NCI-H2196 treated with DMSO at 0.1 percent for 48 hours (cell line): ENCODE measurements around the gene PDZD7.

Experiments
- DNase-seq: peaks from one replicate; lab custom pipeline; 2025; ENCODE audit not compliant: unreplicated experiment; lab: John Stamatoyannopoulos, UW

Gene PDZD7

DNA sequence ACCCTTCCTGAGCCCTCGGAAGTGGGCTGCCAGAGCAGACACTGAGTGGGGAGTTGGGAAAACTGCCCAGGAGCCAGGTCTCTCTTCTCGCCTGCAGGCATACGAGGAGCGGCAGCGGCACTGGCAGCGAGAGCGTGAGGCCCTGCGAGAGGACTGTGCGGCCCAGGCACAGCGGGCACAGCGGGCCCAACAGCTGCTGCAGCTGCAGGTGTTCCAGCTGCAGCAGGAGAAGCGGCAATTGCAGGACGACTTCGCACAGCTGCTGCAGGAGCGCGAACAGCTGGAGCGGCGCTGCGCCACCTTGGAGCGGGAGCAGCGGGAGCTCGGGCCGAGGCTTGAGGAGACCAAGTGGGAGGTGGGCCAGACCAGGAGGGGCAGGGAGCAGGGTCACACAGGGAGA is 25.6 kb downstream of the PDZD7 start:
- DNase-seq: no peak

- no peak for DNase-seq
These were observed 27.2 kb downstream of the PDZD7 start for GRCh38 chr10:101003639-101004206.

DNA sequence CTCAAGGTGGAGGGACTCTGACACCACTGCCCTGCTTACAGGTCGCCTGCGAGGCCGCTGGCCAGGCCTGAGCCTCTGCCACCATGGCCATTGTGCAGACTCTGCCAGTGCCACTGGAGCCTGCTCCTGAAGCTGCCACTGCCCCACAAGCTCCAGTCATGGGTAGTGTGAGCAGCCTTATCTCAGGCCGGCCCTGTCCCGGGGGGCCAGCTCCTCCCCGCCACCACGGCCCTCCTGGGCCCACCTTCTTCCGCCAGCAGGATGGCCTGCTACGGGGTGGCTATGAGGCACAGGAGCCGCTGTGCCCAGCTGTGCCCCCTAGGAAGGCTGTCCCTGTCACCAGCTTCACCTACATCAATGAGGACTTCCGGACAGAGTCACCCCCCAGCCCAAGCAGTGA is 28.5 kb downstream of the PDZD7 start:
- DNase-seq: no peak

GRCh38 chr10:101001659-101002035 is 29.3 kb downstream of the PDZD7 start:
- DNase-seq: no peak

- no peak for DNase-seq
These were observed 29.8 kb downstream of the PDZD7 start for GRCh38 chr10:101000915-101001658.

DNA sequence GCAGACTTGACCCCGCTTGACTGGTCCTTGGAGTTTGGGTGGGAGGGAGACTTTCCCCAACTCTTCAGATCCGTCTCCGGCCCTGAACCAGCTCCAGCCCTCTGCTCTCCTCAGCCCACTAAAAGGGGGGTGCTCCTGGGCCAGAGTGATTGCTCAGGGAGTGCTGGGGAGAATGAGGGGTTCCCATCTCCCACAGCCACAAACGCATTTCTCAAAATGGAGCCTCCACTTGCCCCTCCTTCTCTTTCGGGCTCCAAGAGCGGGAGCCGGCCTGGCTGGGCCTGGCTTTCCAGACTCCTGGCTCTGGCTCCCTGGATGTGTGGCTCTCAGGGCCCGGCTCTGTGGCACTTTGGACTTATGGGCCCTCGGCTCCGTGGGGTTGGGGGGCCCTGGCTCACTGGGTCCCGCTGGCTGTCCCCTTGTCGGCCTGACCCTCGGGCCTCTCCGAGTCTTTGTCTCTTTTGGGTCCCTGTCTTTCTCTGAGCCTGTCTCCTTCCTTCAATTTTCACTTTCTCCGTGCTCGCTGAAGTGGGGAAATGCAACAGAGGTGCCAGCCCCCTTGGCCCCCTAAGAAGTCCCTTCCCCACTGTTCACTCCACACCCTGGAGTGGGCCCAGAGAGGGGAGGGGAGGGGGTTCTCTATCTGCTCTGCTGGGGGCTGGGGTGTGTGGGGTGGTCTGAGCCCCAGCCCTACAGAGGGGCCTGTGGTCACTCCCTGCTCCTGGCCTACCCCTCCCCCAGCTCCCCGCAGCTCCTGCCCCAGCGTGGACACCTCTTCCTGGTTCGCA is 30.6 kb downstream of the PDZD7 start:
- DNase-seq: no peak

DNA sequence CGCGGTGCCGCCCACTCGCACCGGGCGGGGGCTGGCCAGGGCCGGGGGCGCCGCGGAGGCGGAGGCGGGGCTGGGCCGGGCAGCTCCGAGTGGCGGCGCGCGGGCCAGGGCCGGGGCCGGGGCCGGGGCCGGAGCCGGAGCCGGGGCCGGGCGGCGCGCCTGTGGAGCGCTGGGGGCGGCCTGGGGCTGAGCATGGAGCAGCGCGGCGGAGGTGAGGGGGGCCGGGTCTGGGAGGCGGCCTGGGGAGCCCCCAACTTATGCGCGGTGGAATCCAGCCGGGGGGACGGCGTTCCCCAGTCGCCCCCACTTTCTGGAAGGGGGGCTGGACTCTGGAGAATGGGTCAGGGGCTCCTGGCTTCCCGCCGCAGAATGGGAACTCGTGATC is 31.2 kb downstream of the PDZD7 start, which contains the start of gene LZTS2:
LZTS2 (plus strand) TSS at position 67 of the 385 bp plus-strand sequence. CDS start 2,731 bp downstream, outside the sequence.
- no peak for DNase-seq

- no peak for DNase-seq
These were observed 31.8 kb downstream of the PDZD7 start for GRCh38 chr10:100998991-100999741.

GRCh38 chr10:100998183-100998990 is 32.5 kb downstream of the PDZD7 start:
- DNase-seq: peak; percentile 65

DNA sequence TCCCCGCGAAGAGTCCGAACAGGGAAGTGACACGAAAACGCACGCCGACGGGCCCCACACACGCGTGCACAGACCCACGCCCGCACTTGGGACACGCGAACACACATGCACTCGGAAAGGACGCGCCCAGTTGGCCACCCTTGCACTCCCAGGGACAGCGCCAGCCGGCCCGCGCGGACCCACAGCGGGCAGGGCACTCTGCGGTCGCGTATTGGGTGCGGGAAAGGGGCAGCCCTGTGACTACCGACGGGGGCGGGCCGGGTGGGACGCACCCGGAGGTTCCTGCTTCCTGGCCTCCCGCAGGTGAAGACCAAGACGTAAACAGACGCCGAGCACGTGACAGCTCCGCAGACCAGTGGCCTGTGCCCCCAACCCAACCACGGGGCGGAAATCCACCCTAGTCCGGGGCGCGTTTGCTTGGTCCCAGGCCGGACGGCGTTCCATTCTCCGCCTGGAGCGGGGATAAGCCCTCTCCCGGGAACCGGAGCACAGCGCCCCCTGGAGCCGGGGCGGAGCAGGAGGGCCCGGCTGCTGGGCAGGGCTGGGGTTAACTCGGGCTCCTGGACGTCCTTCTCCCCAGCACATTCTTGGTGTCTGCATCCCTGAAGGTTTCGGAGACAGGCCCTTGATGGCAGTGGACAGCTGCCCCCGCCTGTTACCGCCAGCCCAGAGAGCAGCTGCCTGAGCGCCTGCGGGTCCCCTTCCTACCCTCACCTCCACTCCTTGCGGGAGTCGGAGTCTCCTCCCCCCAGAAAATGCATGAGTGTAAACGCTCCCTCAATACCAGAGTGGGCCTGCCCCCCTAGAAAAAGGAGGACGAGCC is 33.4 kb downstream of the PDZD7 start:
- DNase-seq: peak; percentile 40

DNA sequence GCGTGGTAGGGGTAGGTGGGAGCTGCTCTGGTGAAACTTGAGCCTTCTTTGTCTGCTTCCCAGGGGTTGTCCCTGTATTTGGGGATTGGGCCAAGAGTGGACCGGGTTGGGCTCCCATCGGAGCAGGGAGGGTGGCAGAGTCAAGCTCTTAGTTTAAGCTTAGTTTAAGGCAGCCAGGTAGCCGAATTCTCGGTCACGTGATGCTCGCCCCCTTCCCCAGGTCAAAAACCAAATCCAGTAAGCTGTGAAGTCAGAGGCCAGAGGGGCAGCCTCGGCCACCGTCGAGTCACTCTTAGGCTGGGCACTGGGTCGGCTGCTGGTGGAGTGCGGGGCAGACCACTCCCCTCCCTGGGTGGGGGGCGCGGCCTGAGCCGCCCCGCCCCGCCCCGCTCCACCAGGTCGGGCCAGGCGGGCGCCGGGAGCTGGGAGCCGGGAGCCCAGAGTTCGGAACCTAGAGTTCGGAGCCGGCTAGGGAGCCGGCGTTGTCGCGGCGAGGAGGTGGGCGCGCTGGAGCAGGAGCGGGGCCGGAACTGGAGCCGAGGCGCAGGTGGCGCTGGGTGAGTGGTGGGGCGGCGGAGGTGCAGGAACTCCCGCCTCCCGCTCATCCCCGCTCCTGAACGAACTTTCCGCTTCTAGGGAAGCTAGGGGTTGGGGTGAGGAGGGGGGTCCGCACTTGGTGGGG is 34.1 kb downstream of the PDZD7 start:
- no peak for DNase-seq

- no peak for DNase-seq
These were observed 35.7 kb downstream of the PDZD7 start for GRCh38 chr10:100995181-100995580.

- DNase-seq: no peak
These were observed 36.8 kb downstream of the PDZD7 start for GRCh38 chr10:100993986-100994708.

GRCh38 chr10:100989088-100989487 is 41.8 kb downstream of the PDZD7 start:
- no peak for DNase-seq

DNA sequence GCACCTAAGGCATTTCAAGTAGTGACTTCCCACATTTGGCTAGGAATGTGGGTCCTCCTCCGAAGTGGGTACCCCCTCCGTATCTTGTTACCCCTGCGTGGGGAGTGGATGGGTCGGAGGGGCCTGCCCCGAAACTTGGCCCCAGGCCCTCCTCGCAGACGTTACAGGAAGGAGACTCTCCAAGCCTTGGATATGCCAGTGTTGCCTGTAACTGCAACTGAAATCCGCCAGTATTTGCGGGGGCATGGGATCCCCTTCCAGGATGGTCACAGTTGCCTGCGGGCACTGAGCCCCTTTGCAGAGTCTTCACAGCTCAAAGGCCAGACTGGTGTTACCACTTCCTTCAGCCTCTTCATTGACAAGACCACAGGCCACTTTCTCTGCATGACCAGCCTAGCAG is 42.8 kb downstream of the PDZD7 start:
- no peak for DNase-seq

DNA sequence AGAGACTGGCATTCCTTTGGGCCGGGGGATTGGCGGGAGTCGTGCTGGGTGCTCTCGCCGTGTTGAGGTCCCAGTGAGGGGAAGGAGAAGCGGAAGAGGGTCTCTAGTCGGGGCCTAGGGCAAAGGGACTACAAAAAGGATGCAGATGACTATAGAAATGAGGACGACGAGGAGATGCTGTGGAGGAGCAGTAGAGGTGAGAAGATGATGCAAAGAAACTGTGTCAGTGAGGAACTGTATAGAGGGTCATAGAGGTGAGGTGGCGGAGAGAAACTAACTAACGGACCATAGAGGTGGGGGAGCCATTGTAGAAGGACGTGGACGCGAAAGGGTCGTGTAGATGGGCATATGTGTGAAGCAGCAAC is 43.3 kb downstream of the PDZD7 start:
- no peak for DNase-seq

DNA sequence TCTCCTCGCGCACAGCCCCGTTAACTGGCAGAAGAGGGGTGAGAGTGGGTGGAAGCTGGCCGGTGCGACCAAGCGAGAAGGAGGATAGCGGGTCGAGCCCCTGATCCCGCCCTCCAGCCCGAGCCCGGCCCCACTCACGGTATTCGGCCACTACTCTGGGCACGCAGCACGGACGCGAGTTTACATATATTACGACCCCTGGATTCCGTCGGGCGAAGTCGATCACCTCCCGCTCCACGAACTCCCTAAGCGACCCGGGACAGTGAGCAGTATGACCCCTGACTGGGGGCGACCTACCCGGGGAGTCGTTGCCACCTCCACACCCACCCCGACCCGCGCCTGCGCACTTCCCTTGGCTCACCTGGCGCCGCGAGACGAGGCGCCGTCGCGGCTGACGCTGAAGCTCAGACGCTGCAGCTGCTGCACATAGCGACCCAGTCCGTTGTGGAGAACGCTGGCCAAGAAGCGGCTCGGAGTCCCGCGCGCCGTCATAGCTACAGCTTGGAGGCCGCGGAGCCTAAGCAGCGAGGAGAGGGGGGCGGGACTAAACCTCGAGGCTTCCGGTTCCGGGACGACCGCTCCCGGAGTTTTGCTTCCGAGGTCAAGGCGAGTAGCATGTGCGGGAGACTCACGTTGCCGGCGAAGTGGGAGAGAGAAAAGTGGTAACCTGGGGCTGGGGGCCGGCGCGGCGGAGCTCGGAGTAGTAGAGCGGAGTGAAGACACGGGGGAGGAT is 43.8 kb downstream of the PDZD7 start, which contains the start of the genes MRPL43 and TWNK:
MRPL43 (minus strand) TSS at position 546 of the 733 bp plus-strand sequence; CDS start at position 492, 54 bp downstream.
TWNK (plus strand) TSS at position 592 of the 733 bp plus-strand sequence. CDS start 668 bp downstream, outside the sequence.
- DNase-seq: no peak

DNA sequence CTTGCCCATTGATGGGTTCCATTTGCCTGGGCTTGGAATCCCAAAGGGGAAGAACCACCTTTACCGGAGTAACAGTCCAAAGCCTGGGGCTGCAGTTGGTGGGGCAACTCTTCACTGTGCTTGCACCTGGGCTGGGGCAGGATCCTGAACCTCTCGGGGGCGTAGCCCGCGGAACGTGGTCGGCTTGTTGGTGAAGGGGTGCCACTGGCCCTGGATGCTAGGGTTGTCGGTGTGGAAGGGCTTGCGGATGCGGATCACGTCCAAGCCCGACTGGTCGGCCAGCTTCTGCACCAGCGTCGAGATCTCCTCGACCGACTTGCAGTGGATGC is 44.3 kb downstream of the PDZD7 start:
- no peak for DNase-seq
